Nephron progenitor cell (in vitro differentiated cells): ENCODE data around the gene MYO1H.

ENCODE experiments used
- DNase-seq: peaks from one replicate; pipeline ENCODE4 v3.0.0; 2021
- H3K27ac Mint-ChIP-seq: 2 replicates; pipeline ENCODE4 v1.8.0; 2021; ENCODE audit warnings: mild to moderate bottlenecking, moderate library complexity, mixed read lengths
- H3K27me3 Mint-ChIP-seq: 2 replicates; pipeline ENCODE4 v1.8.0; 2021; ENCODE audit warnings: mild to moderate bottlenecking, low read depth, mixed read lengths; ENCODE audit not compliant: poor library complexity
- H3K36me3 Mint-ChIP-seq: 2 replicates; pipeline ENCODE4 v1.8.0; 2021; ENCODE audit warnings: low read depth, mixed read lengths
- H3K4me1 Mint-ChIP-seq: 2 replicates; pipeline ENCODE4 v1.8.0; 2021; ENCODE audit warnings: mixed read lengths
- H3K4me3 Mint-ChIP-seq: 2 replicates; pipeline ENCODE4 v1.8.0; 2021; ENCODE audit warnings: mild to moderate bottlenecking, moderate library complexity, mixed read lengths
- H3K9me3 Mint-ChIP-seq: 2 replicates; pipeline ENCODE4 v1.8.0; 2021; ENCODE audit warnings: mild to moderate bottlenecking, moderate library complexity, mixed read lengths
- TF ChIP-seq, protein P1 (sequence below): fragments of 200-600 bp; sonication (generic); IDR thresholded peaks from 2 replicates; pipeline ENCODE4 v1.5.0; 2021; ENCODE audit warnings: antibody characterized with exemption

Gene MYO1H

DNA sequence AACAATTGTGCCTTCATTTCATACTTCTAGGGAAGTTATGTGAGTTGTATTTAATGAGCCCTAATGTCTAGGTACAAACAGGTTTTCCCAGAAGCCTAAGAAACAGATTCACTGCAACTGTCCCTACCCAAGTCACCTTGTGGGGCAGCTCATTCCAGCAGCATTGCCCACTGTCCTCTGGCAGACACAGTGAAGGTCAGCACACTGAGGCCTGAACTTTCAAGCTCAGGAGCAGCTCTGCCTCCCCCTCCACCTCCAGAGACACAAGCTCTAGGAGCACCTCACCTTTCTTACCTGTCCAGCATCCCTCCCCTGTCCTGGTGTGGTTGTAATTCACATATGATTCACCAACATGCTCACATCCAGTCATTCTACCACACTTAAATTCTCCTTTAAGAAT lies 145.4 kb downstream of the MYO1H start:
- peaks cover 68% of the 10 kb centered on the region for H3K36me3 Mint-ChIP-seq
- no peak for DNase-seq
- TF ChIP-seq, protein P1, sequence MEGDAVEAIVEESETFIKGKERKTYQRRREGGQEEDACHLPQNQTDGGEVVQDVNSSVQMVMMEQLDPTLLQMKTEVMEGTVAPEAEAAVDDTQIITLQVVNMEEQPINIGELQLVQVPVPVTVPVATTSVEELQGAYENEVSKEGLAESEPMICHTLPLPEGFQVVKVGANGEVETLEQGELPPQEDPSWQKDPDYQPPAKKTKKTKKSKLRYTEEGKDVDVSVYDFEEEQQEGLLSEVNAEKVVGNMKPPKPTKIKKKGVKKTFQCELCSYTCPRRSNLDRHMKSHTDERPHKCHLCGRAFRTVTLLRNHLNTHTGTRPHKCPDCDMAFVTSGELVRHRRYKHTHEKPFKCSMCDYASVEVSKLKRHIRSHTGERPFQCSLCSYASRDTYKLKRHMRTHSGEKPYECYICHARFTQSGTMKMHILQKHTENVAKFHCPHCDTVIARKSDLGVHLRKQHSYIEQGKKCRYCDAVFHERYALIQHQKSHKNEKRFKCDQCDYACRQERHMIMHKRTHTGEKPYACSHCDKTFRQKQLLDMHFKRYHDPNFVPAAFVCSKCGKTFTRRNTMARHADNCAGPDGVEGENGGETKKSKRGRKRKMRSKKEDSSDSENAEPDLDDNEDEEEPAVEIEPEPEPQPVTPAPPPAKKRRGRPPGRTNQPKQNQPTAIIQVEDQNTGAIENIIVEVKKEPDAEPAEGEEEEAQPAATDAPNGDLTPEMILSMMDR, result no peak
- H3K9me3 Mint-ChIP-seq, result peaks cover 10% of the 10 kb centered on the region
- H3K4me1 Mint-ChIP-seq, result no peaks in the 10 kb centered on the region
- no peak overlapping the region for H3K27ac Mint-ChIP-seq
- H3K4me3 Mint-ChIP-seq, result no peak overlapping the region
- no peaks in the 10 kb centered on the region for H3K27me3 Mint-ChIP-seq

DNA sequence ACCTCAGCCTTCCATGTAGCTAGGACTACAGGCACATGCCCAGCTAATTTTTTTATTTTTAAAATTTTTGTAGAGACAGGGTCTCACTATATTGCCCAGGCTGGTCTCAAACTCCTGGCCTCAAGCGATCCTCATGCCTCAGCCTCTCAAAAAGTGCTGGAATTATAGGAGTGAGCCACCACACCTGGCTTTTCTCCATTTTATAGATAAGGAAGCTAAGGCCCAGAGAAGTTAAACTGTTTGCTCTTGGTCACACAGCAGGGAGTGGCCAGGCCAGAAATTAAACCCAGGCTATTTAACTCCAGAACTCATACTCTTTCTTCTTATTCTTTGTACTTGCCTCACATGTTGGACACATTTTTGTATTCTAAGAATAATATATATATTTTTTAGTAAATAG lies 146.2 kb downstream of the MYO1H start:
- Mint-ChIP-seq H3K4me3 (no peak overlapping the region), H3K27ac (no peak overlapping the region), H3K36me3 (peaks cover 70% of the 10 kb centered on the region), H3K9me3 (peaks cover 10% of the 10 kb centered on the region), H3K27me3 (no peaks in the 10 kb centered on the region), H3K4me1 (no peaks in the 10 kb centered on the region)
- no peak for DNase-seq
- TF ChIP-seq, protein P1, result no peak

DNA sequence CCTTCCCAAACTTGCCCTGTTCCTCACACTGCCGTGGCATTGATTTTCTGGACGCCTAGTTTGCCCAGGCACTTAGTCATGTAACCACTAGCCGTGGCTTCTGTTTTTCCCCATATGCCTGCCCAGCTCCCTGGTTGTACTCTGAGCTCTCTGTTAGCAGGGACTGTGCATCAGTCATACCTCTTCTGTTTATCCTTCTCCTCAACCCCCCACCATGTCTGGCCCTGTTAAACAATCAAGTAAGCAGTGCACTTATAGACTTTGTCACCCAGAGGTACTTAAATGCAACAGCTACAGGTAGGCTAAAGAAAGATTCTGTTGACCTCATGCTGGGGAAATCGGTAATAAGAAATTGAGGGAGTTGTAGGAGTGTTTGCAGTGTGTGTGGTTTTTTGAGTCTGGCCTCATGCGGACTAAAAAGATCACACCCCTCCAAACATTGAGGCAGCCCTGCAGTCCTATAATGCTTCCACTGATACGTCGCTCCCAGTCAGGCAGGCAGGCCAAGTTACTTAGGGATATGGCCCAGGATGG lies 146.7 kb downstream of the MYO1H start:
- peaks cover 10% of the 10 kb centered on the region for H3K9me3 Mint-ChIP-seq
- TF ChIP-seq, protein P1, result no peak

DNA sequence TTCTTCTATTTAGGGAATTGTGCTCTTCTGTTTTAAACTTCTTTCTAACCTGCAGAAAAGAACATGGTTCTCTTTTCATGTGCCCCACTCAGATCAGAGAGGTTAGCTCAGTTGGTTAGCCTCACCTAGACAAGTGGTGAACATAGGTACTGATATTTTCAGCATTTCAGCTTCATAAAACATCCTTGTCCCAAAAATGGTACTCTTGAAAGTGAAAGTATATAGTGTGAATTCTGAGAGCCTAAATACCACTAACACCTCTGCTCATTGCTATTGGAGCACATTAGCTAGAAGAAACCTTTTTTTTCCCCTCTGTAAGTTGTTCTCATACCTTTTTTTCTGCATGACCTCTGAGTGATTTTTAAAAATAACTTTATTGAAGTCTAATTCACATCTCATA lies 147.3 kb downstream of the MYO1H start:
- Mint-ChIP-seq H3K9me3 (peaks cover 10% of the 10 kb centered on the region), H3K36me3 (peaks cover 65% of the 10 kb centered on the region), H3K4me1 (no peaks in the 10 kb centered on the region), H3K27me3 (no peaks in the 10 kb centered on the region), H3K27ac (no peak overlapping the region), H3K4me3 (no peak overlapping the region)
- TF ChIP-seq, protein P1, result no peak
- no peak for DNase-seq

More for the DNA sequence above, 146.7 kb downstream of the MYO1H start:
- no peaks in the 10 kb centered on the region for H3K4me1 Mint-ChIP-seq
- no peaks in the 10 kb centered on the region for H3K27me3 Mint-ChIP-seq
- H3K4me3 Mint-ChIP-seq, result no peak overlapping the region
- peaks cover 66% of the 10 kb centered on the region for H3K36me3 Mint-ChIP-seq
- no peak for DNase-seq
- no peak overlapping the region for H3K27ac Mint-ChIP-seq

DNA sequence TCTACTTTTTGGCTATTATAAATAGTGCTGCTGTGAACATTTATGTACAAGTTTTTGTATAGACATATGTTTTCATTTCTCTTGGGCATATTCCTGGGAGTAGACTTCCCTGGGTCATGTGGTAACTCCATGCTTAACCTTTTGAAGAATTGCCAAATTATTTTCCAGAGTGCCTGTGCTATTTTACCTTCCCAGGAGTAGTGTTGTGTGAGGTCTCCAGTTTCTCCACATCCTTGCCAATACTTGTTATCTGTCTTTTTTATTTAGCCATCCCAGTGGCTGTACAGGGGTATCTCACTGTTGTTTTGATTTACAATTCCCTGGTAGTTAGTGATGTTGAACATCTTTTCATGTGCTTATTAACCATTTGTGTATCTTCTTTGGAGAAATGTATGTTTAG lies 148.6 kb downstream of the MYO1H start:
- Mint-ChIP-seq H3K4me3 (no peak overlapping the region), H3K9me3 (peaks cover 10% of the 10 kb centered on the region), H3K27me3 (no peaks in the 10 kb centered on the region), H3K4me1 (no peaks in the 10 kb centered on the region), H3K36me3 (peaks cover 68% of the 10 kb centered on the region), H3K27ac (no peak overlapping the region)
- DNase-seq, result no peak
- TF ChIP-seq, protein P1, result no peak

DNA sequence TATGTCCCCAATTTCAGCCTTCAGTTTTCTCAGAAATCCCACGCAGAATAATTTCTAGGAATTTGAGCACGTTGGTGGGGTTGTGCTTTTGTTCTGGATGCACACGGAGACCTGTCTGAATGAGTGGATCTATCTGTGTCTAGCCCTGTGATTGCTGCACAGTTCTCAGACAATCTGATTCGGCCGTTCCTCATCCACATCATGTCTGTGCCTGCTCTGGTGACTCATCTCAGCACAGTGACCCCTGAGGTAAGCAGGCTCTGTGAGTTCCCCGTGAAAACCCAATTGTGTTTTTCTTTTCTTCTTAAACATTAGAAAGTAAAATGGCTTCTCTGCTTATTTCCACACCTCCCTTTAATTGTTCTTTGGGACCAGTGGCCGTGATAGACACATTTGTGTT lies 150.0 kb downstream of the MYO1H start:
- peaks cover 74% of the 10 kb centered on the region for H3K36me3 Mint-ChIP-seq
- H3K4me1 Mint-ChIP-seq, result no peaks in the 10 kb centered on the region
- H3K9me3 Mint-ChIP-seq, result peaks cover 10% of the 10 kb centered on the region
- H3K27ac Mint-ChIP-seq, result no peak overlapping the region
- TF ChIP-seq, protein P1, result no peak
- H3K4me3 Mint-ChIP-seq, result no peak overlapping the region
- DNase-seq, result no peak
- no peaks in the 10 kb centered on the region for H3K27me3 Mint-ChIP-seq
